Endothelial cell (in vitro differentiated cells): Measurements from ENCODE around the gene RBMS3. TPM values are rescaled to one million over a fixed set of nuclear protein-coding genes. Genes with fewer than 3 reads are reported as not detected.

ENCODE experiments used
- DNase-seq: peaks from one replicate; pipeline ENCODE4 v3.0.0; 2021; ENCODE audit warnings: low spot score
- H3K27ac Mint-ChIP-seq: one replicate; pipeline ENCODE4 v1.8.0; 2021; ENCODE audit warnings: mixed read lengths, inconsistent platforms; ENCODE audit not compliant: unreplicated experiment
- H3K27me3 Mint-ChIP-seq: one replicate; pipeline ENCODE4 v1.8.0; 2021; ENCODE audit warnings: mild to moderate bottlenecking, moderate library complexity, mixed read lengths, inconsistent platforms; ENCODE audit not compliant: unreplicated experiment
- H3K36me3 Mint-ChIP-seq: one replicate; pipeline ENCODE4 v1.8.0; 2021; ENCODE audit warnings: mild to moderate bottlenecking, low read depth, mixed read lengths, inconsistent platforms; ENCODE audit not compliant: unreplicated experiment
- H3K4me1 Mint-ChIP-seq: one replicate; pipeline ENCODE4 v1.8.0; 2021; ENCODE audit warnings: mild to moderate bottlenecking, mixed read lengths, inconsistent platforms; ENCODE audit not compliant: unreplicated experiment
- H3K4me3 Mint-ChIP-seq: one replicate; pipeline ENCODE4 v1.8.0; 2021; ENCODE audit warnings: mild to moderate bottlenecking, mixed read lengths, inconsistent platforms; ENCODE audit not compliant: unreplicated experiment
- H3K9me3 Mint-ChIP-seq: one replicate; pipeline ENCODE4 v1.8.0; 2021; ENCODE audit warnings: mixed read lengths, inconsistent platforms; ENCODE audit not compliant: unreplicated experiment
- total RNA-seq: library from RNA; stranded (reverse); fragmentation: NEBNext Ultra II Directional; extraction: Animal tissue kit (Norgen Biotek cat#: 25700); gene quantifications from one replicate; pipeline ENCODE4 v1.2.1, GENCODE V29; 2021; ENCODE audit not compliant: unreplicated experiment
- TF ChIP-seq, protein P1 (sequence below): fragments of 200-600 bp; sonication (generic); IDR thresholded peaks from one replicate; pipeline ENCODE4 v1.5.0; 2021; ENCODE audit warnings: antibody characterized with exemption; ENCODE audit not compliant: unreplicated experiment

The RBMS3 gene
- total RNA-seq, 1 donor from 2014 or later = 30.9 TPM

DNA sequence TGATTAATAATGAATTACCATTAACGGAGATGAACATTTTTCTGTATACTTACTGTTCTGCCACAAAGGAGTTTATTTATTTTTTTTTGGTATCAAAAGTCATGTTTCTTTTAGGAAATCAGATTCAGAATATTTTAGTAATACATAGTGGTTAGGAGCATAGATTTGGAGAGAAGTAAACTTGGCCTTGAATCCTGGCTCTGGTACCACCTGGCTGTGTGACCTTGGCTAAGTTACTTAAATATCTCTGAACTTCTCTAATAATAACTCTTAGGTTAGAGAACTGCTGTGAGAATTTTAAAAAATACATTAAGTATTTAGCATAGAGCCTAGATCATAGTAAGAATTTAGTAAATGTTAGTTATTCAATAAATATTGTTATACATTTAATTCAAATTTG is 309.1 kb downstream of the RBMS3 start:
- no peaks in the 10 kb centered on the region for H3K27me3 Mint-ChIP-seq
- H3K9me3 Mint-ChIP-seq = no peaks in the 10 kb centered on the region
- TF ChIP-seq, protein P1, sequence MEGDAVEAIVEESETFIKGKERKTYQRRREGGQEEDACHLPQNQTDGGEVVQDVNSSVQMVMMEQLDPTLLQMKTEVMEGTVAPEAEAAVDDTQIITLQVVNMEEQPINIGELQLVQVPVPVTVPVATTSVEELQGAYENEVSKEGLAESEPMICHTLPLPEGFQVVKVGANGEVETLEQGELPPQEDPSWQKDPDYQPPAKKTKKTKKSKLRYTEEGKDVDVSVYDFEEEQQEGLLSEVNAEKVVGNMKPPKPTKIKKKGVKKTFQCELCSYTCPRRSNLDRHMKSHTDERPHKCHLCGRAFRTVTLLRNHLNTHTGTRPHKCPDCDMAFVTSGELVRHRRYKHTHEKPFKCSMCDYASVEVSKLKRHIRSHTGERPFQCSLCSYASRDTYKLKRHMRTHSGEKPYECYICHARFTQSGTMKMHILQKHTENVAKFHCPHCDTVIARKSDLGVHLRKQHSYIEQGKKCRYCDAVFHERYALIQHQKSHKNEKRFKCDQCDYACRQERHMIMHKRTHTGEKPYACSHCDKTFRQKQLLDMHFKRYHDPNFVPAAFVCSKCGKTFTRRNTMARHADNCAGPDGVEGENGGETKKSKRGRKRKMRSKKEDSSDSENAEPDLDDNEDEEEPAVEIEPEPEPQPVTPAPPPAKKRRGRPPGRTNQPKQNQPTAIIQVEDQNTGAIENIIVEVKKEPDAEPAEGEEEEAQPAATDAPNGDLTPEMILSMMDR = no peak
- H3K36me3 Mint-ChIP-seq = no peaks in the 10 kb centered on the region
- no peak overlapping the region for H3K27ac Mint-ChIP-seq
- peaks cover 4% of the 10 kb centered on the region for H3K4me1 Mint-ChIP-seq
- no peak for DNase-seq
- H3K4me3 Mint-ChIP-seq = no peak overlapping the region

DNA sequence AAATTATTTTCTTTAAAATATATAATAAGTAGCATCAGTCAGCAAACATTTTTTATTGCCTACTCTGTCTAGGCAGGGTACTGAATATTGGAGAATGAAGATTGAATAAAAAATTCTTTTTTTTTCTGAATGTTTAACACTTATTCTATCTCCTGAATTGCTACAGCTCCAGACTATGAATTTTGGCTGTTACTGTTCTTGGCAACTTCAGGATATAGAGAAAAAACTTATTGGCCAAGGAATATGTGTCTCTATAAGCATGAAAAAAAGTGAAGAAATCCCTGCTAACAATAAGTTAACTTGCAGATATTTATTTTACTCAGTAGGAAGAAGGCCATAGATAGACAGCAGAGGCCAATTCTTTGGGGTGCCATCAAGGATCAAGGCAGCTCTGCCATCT is 309.6 kb downstream of the RBMS3 start:
- TF ChIP-seq, protein P1 = no peak
- H3K4me3 Mint-ChIP-seq = no peak overlapping the region
- no peaks in the 10 kb centered on the region for H3K27me3 Mint-ChIP-seq
- no peak overlapping the region for H3K27ac Mint-ChIP-seq
- no peaks in the 10 kb centered on the region for H3K36me3 Mint-ChIP-seq
- no peak for DNase-seq
- no peaks in the 10 kb centered on the region for H3K9me3 Mint-ChIP-seq
- peaks cover 4% of the 10 kb centered on the region for H3K4me1 Mint-ChIP-seq

DNA sequence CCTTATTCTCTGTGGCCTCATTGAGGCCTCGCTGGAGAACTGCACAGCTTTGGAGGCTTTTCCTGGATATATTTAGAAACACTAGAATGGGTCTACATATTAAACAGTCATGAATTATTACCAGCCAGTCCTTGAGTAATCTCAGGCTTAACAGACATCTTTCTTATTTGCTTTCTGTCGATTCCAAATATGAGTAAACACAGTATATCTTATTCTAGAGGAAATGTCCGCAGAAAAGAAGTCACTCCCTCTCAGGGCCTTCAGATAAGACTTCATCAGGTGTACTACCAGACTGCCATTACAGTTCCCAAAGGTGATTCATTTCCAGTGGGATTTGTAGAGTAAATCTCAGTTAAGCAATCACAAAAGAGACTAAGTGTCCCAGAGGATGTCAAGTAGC is 310.7 kb downstream of the RBMS3 start:
- TF ChIP-seq, protein P1 = no peak
- Mint-ChIP-seq H3K4me3 (no peak overlapping the region), H3K4me1 (peaks cover 4% of the 10 kb centered on the region), H3K9me3 (no peaks in the 10 kb centered on the region), H3K27ac (no peak overlapping the region), H3K27me3 (no peaks in the 10 kb centered on the region), H3K36me3 (no peaks in the 10 kb centered on the region)
- DNase-seq = no peak

DNA sequence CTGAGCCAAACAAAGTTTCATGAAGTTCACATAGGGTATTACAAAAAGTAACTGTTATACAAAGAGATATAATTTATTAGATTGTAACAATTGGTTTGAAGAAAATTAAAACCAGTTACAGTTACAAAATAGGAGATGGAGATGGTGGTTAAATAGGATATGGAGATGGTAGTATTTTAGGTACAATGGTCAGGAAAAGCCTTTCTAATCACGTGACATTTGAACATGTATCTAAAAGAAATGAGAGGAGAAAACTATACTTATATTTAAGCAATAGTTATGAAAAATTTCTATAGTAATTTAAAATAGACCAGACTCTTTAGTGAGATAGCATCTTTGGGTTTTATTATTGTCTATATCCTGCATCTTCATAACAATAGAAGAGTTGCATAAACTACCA is 312.9 kb downstream of the RBMS3 start:
- no peak for DNase-seq
- Mint-ChIP-seq H3K9me3 (no peaks in the 10 kb centered on the region), H3K4me3 (no peak overlapping the region), H3K4me1 (peaks cover 4% of the 10 kb centered on the region), H3K27ac (no peak overlapping the region), H3K27me3 (no peaks in the 10 kb centered on the region), H3K36me3 (no peaks in the 10 kb centered on the region)
- TF ChIP-seq, protein P1 = no peak

DNA sequence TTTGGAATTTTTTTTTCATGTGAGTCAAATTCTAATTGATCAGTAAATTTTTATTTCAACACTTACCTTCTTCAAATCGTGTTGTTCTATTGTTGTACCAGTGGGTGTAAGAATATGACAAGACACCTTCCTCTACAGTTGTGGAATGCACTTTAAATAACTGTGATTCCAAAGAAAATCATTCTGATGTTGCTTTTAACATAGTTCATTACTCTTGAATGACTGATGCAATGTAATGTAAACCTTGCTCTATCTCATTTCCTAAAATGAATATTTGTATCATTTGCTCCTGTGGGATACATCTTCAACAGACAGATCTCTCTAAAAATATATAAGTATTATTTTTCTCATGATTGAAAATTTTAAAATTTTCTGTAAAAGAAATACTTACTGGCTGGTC is 313.4 kb downstream of the RBMS3 start:
- Mint-ChIP-seq H3K4me1 (peaks cover 4% of the 10 kb centered on the region), H3K27ac (no peak overlapping the region), H3K4me3 (no peak overlapping the region), H3K27me3 (no peaks in the 10 kb centered on the region), H3K9me3 (no peaks in the 10 kb centered on the region), H3K36me3 (no peaks in the 10 kb centered on the region)
- TF ChIP-seq, protein P1 = no peak
- no peak for DNase-seq
